ENCODE results near the gene MED13L.

MED13L gene

GRCh38 chr12:115956236-115956635 is 321.3 kb downstream of the MED13L start:
- DNase-seq, result no peak

- no peak for DNase-seq
Measured at GRCh38 chr12:115953450-115953849, 324.0 kb downstream of the MED13L start.

GRCh38 chr12:115953031-115953430 is 324.5 kb downstream of the MED13L start:
- no peak for DNase-seq

GRCh38 chr12:115950959-115951358 is 326.5 kb downstream of the MED13L start:
- no peak for DNase-seq

GRCh38 chr12:115949675-115950074 is 327.8 kb downstream of the MED13L start:
- DNase-seq, result no peak

- no peak for DNase-seq
Measured at GRCh38 chr12:115947696-115948062, 329.8 kb downstream of the MED13L start.

GRCh38 chr12:115946867-115947695 is 330.4 kb downstream of the MED13L start:
- DNase-seq, result no peak

GRCh38 chr12:115946092-115946491 is 331.4 kb downstream of the MED13L start:
- no peak for DNase-seq

- no peak for DNase-seq
Measured at GRCh38 chr12:115945491-115945885, 332.0 kb downstream of the MED13L start.

- DNase-seq, result no peak
Measured at GRCh38 chr12:115944837-115945490, 332.5 kb downstream of the MED13L start.

GRCh38 chr12:115944392-115944742 is 333.1 kb downstream of the MED13L start:
- no peak for DNase-seq

GRCh38 chr12:115943630-115944391 is 333.7 kb downstream of the MED13L start:
- no peak for DNase-seq

GRCh38 chr12:115943310-115943629 is 334.2 kb downstream of the MED13L start:
- DNase-seq, result no peak

GRCh38 chr12:115942346-115942745 is 335.1 kb downstream of the MED13L start:
- DNase-seq, result no peak

GRCh38 chr12:115941362-115941761 is 336.1 kb downstream of the MED13L start:
- no peak for DNase-seq

GRCh38 chr12:115938794-115939377 is 338.6 kb downstream of the MED13L start:
- DNase-seq, result no peak

- no peak for DNase-seq
Measured at GRCh38 chr12:115936997-115937916, 340.2 kb downstream of the MED13L start.

GRCh38 chr12:115934877-115935276 is 342.6 kb downstream of the MED13L start:
- no peak for DNase-seq

GRCh38 chr12:115934046-115934445 is 343.4 kb downstream of the MED13L start:
- DNase-seq, result no peak

- DNase-seq, result no peak
Measured at GRCh38 chr12:115932066-115932465, 345.4 kb downstream of the MED13L start.

- DNase-seq, result no peak
Measured at GRCh38 chr12:115930336-115930735, 347.2 kb downstream of the MED13L start.

- DNase-seq, result no peak
Measured at GRCh38 chr12:115926037-115926670, 351.3 kb downstream of the MED13L start.

All from GF-D8 (cell line).